Measurements from ENCODE around the gene CACNA1D. TPM values are rescaled to one million over a fixed set of nuclear protein-coding genes. Genes with fewer than 3 reads are reported as not detected.

The CACNA1D gene
- total RNA-seq, 1 experiment from 2014 or later, result not detected

DNA sequence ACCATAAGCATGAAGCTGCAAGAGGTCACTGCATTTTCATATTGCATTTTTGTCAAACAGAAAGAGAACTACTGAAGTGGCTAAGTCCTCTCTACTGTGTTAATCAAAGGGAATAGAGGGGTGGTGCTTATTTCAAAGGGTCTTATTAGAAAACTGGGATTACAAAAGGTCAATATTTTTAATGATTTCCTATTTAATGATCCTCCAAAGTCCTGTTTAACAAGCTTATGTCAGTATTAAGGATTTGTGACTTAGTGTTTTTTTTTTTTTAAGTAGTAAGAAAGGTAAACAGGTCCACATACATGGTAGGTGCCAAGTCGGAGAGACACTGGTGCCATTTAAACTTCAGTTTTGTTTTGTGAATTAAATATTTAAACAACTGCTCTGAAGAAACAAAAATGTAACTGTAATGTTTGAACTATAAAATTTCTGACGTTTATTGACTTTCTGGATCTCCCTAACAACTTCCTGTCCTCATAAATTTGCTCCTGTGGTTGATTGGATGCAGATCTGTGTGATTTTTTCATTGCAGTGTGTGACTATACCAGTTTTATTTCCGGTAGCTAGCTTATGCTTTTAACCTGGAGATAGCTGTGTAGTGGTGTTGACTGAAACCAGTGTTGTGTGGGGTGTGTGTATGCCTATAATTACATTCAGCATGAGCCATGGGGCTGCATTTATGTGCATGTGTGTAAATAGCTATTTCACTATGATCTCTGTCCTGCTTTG is 8.6 kb upstream of the CACNA1D start:
- no peaks in the 10 kb centered on the region for H3K27me3 ChIP-seq (replicated peaks)
- H3K36me3 ChIP-seq, result no peaks in the 10 kb centered on the region
- no peak overlapping the region for H3K27ac ChIP-seq
- no peak overlapping the region for H3K4me3 ChIP-seq
- DNase-seq (ENCODE audit: low read depth in 1 of 2, low spot score in 2 of 2), result no peak
- no peaks in the 10 kb centered on the region for H3K4me1 ChIP-seq (replicated peaks)
- H3K9me3 ChIP-seq (replicated peaks), result no peaks in the 10 kb centered on the region

- H3K27me3 ChIP-seq (replicated peaks), result peaks cover 4% of the 10 kb centered on the region; the same call in 1 of the 2 replicates
- no peak overlapping the region for H3K4me3 ChIP-seq
- no peak overlapping the region for H3K27ac ChIP-seq
- H3K4me1 ChIP-seq (replicated peaks), result no peaks in the 10 kb centered on the region
- no peaks in the 10 kb centered on the region for H3K9me3 ChIP-seq (replicated peaks)
- no peak for DNase-seq (ENCODE audit: low read depth in 1 of 2, low spot score in 2 of 2)
- no peaks in the 10 kb centered on the region for H3K36me3 ChIP-seq
Measured at GRCh38 chr3:53486961-53487654, 7.3 kb upstream of the CACNA1D start.

- Histone ChIP-seq H3K4me3 (no peak overlapping the region), H3K36me3 (no peaks in the 10 kb centered on the region), H3K27me3 (replicated peaks) (peaks cover 24% of the 10 kb centered on the region), H3K9me3 (replicated peaks) (no peaks in the 10 kb centered on the region), H3K27ac (no peak overlapping the region), H3K4me1 (replicated peaks) (peaks cover 3% of the 10 kb centered on the region; the same call in 1 of the 2 replicates)
- DNase-seq (ENCODE audit: low read depth in 1 of 2, low spot score in 2 of 2), result no peak
Measured at GRCh38 chr3:53489386-53489785, 5.0 kb upstream of the CACNA1D start.

DNA sequence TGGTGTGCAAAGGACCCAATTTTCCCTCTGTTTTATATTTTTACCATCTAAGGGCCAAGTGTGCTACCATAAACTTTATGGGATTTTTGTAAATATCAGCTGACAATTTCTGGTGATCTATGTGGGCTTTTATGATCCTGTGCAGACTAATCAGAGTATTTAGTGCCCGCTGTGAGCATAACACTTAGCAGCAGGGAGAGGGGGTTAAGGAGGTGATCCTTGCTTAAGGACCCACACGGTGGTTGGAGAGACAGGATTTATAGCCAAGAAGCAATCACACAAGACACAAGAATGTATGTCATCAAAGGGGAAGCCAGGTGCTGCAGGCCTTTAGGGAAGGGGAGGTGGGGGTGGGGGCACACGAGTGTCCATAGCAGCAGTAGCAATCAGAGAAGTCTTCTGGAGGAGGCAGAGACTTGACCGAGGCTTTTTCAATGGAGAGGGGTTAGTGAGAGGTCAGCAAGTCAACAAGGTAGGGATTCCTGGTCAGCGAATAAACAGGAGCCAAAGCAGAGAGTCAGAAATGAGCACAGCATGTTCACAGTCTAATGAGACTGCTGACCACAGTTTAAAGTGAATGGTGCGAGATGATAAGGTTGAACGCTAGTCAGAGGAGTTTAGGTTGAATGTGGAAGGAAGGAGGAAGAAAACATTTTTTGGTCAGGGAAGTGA is 4.5 kb upstream of the CACNA1D start:
- Histone ChIP-seq H3K27ac (no peak overlapping the region), H3K9me3 (replicated peaks) (no peaks in the 10 kb centered on the region), H3K27me3 (replicated peaks) (peaks cover 24% of the 10 kb centered on the region), H3K36me3 (no peaks in the 10 kb centered on the region), H3K4me3 (no peak overlapping the region), H3K4me1 (replicated peaks) (peaks cover 3% of the 10 kb centered on the region; the same call in 1 of the 2 replicates)
- no peak for DNase-seq (ENCODE audit: low read depth in 1 of 2, low spot score in 2 of 2)

DNA sequence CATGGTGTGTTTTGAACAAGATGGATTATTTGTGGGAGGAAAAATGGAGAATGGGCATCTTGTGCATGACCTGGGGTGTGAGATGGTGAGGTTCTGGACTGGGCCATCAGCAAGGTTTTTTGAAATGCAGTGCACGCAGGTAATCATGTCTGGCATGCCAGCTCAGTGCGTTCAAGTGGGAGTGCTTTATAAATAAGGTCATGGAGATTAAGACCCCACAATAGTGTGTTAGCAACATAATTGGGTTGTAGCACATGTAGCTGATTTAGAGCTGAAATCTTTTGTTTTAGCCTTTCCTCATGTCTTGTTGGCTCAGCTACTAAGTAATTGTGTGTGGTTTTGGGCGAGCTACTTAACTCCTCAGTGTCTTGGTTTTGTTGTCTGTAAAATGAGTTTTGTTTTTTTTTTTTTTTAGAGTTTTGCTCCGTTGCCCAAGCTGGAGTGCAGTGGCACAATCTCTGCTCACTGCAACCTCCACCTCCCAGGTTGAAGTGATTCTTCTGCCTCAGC is 3.9 kb upstream of the CACNA1D start:
- H3K27ac ChIP-seq, result no peak overlapping the region
- no peak overlapping the region for H3K4me3 ChIP-seq
- no peak for DNase-seq (ENCODE audit: low read depth in 1 of 2, low spot score in 2 of 2)
- H3K9me3 ChIP-seq (replicated peaks), result no peaks in the 10 kb centered on the region
- peaks cover 30% of the 10 kb centered on the region for H3K27me3 ChIP-seq (replicated peaks)
- no peaks in the 10 kb centered on the region for H3K36me3 ChIP-seq
- peaks cover 3% of the 10 kb centered on the region; the same call in 1 of the 2 replicates for H3K4me1 ChIP-seq (replicated peaks)

GRCh38 chr3:53491276-53491675 is 3.1 kb upstream of the CACNA1D start:
- no peaks in the 10 kb centered on the region for H3K9me3 ChIP-seq (replicated peaks)
- no peak overlapping the region for H3K27ac ChIP-seq
- peaks cover 3% of the 10 kb centered on the region; the same call in 1 of the 2 replicates for H3K4me1 ChIP-seq (replicated peaks)
- DNase-seq (ENCODE audit: low read depth in 1 of 2, low spot score in 2 of 2), result no peak
- H3K4me3 ChIP-seq, result no peak overlapping the region
- peaks cover 38% of the 10 kb centered on the region for H3K27me3 ChIP-seq (replicated peaks)
- no peaks in the 10 kb centered on the region for H3K36me3 ChIP-seq

- Histone ChIP-seq H3K27me3 (replicated peaks) (peaks cover 45% of the 10 kb centered on the region), H3K4me1 (replicated peaks) (peaks cover 3% of the 10 kb centered on the region; the same call in 1 of the 2 replicates), H3K9me3 (replicated peaks) (no peaks in the 10 kb centered on the region), H3K27ac (no peak overlapping the region), H3K4me3 (no peak overlapping the region), H3K36me3 (no peaks in the 10 kb centered on the region)
- DNase-seq (ENCODE audit: low read depth in 1 of 2, low spot score in 2 of 2), result no peak
Measured at GRCh38 chr3:53493595-53493962, 832 bp upstream of the CACNA1D start.

DNA sequence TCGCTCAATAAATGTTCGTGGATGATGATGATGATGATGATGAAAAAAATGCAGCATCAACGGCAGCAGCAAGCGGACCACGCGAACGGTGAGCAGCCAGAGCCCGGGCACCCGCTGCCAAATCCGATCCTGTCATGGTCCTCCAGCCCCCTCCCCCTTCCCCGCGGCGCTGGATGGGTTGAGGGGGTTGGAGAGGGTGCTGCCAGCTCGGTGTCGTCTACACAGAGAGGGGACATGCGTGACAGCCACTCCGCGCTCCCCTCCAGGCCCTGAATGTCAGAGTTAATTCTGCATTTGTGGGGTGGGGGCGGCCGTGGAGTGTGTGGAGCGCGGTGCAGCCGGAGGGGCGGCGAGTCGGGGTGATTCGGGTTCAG is 722 bp downstream of the CACNA1D start:
- Histone ChIP-seq H3K4me1 (replicated peaks) (peaks cover 3% of the 10 kb centered on the region; the same call in 1 of the 2 replicates), H3K27ac (no peak overlapping the region), H3K9me3 (replicated peaks) (no peaks in the 10 kb centered on the region), H3K27me3 (replicated peaks) (peaks cover 45% of the 10 kb centered on the region), H3K36me3 (no peaks in the 10 kb centered on the region), H3K4me3 (no peak overlapping the region)
- no peak for DNase-seq (ENCODE audit: low read depth in 1 of 2, low spot score in 2 of 2)

- Histone ChIP-seq H3K27ac (no peak overlapping the region), H3K4me3 (no peak overlapping the region), H3K27me3 (replicated peaks) (peaks cover 46% of the 10 kb centered on the region), H3K9me3 (replicated peaks) (no peaks in the 10 kb centered on the region), H3K36me3 (no peaks in the 10 kb centered on the region), H3K4me1 (replicated peaks) (peaks cover 3% of the 10 kb centered on the region; the same call in 1 of the 2 replicates)
- no peak for DNase-seq (ENCODE audit: low read depth in 1 of 2, low spot score in 2 of 2)
Measured at GRCh38 chr3:53495520-53496391, 1.3 kb downstream of the CACNA1D start.

GRCh38 chr3:53496392-53496670 is 1.9 kb downstream of the CACNA1D start:
- DNase-seq (ENCODE audit: low read depth in 1 of 2, low spot score in 2 of 2), result no peak
- Histone ChIP-seq H3K4me3 (no peak overlapping the region), H3K36me3 (no peaks in the 10 kb centered on the region), H3K27ac (no peak overlapping the region), H3K27me3 (replicated peaks) (peaks cover 51% of the 10 kb centered on the region), H3K4me1 (replicated peaks) (peaks cover 3% of the 10 kb centered on the region; the same call in 1 of the 2 replicates), H3K9me3 (replicated peaks) (no peaks in the 10 kb centered on the region)

DNA sequence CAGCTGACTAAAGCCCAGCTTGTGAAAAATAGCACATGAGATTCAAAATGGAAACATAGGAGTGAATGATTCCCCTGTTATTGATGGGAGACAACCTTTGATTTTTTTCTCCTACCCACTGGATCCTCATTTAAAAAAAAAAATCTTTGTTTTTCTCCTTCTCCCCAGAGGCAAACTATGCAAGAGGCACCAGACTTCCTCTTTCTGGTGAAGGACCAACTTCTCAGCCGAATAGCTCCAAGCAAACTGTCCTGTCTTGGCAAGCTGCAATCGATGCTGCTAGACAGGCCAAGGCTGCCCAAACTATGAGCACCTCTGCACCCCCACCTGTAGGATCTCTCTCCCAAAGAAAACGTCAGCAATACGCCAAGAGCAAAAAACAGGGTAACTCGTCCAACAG is 2.6 kb downstream of the CACNA1D start:
- DNase-seq (ENCODE audit: low read depth in 1 of 2, low spot score in 2 of 2), result no peak
- H3K36me3 ChIP-seq, result no peaks in the 10 kb centered on the region
- H3K27ac ChIP-seq, result no peak overlapping the region
- H3K27me3 ChIP-seq (replicated peaks), result peaks cover 53% of the 10 kb centered on the region
- no peak overlapping the region for H3K4me3 ChIP-seq
- no peaks in the 10 kb centered on the region for H3K9me3 ChIP-seq (replicated peaks)
- peaks cover 3% of the 10 kb centered on the region; the same call in 1 of the 2 replicates for H3K4me1 ChIP-seq (replicated peaks)

DNA sequence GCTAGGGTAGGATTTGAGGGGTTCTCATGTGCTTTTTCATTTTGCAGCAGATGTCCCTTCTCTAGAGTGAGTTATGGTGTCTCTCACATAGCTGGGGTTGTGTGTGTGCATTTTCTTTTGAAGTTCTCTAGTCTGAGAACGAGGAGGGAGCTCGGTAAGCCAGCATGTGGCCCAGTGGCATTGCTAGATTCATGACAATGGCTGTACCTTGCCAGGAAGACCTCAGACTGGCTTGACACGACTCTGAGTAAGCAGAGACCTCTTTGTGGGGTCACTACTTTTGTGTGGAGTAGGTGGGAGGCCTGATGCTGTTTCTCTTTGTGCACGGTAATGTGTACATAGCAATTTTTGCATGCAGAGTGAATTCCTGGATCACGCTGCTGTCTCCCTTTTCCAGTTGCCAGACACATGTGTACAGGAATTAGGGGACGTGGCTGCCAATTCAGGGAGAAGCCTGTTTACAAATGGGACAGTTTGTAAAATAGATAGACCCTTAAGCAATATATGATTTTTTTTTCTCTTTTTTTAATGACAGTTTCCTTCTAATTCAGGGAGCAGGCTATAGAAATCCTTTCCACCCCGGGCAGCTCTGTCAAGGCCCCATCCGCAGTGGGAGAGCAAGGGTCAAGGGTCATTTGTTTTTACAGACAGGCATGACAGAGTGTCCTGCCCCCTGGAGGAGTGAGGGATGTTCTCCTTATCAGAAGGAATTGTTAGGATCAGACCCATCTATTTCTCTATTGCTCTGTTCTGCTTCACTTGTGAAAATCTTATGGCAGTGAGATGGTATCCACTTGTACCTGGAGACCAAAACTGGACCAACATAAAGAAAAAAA is 4.6 kb downstream of the CACNA1D start:
- H3K27ac ChIP-seq, result no peak overlapping the region
- H3K27me3 ChIP-seq (replicated peaks), result peaks cover 43% of the 10 kb centered on the region
- no peak overlapping the region for H3K4me3 ChIP-seq
- no peaks in the 10 kb centered on the region for H3K9me3 ChIP-seq (replicated peaks)
- H3K4me1 ChIP-seq (replicated peaks), result peaks cover 2% of the 10 kb centered on the region; the same call in 1 of the 2 replicates
- DNase-seq (ENCODE audit: low read depth in 1 of 2, low spot score in 2 of 2), result no peak
- H3K36me3 ChIP-seq, result no peaks in the 10 kb centered on the region
